Calu3 (cell line): ENCODE results near the gene BAZ1A. TPM values are rescaled to one million over a fixed set of nuclear protein-coding genes. Genes with fewer than 3 reads are reported as not detected.

ENCODE experiments used
- BruUV-seq: library from RNA; stranded (reverse); fragments of 400-500 nt; replicated peaks from 2 replicates; lab custom pipeline; 2021; lab: Mats Ljungman, UMichigan
- CTCF ChIA-PET: fragments of 300-600 bp; sonication (Branson Sonifier 250); formaldehyde crosslinking; loops from one replicate; lab custom pipeline; 2022; ENCODE audit warnings: antibody characterized with exemption; lab: Charles Lee
- DNase-seq: peaks from one replicate; pipeline ENCODE4 v3.0.0; 2022
- H3K27ac Mint-ChIP-seq: one replicate; pipeline ENCODE4 v1.8.0; 2022; ENCODE audit warnings: mixed read lengths; ENCODE audit not compliant: unreplicated experiment
- H3K27me3 Mint-ChIP-seq: one replicate; pipeline ENCODE4 v1.8.0; 2022; ENCODE audit warnings: mixed read lengths; ENCODE audit not compliant: unreplicated experiment
- H3K36me3 Mint-ChIP-seq: one replicate; pipeline ENCODE4 v1.8.0; 2022; ENCODE audit warnings: mild to moderate bottlenecking, moderate library complexity, mixed read lengths; ENCODE audit not compliant: insufficient read depth, unreplicated experiment
- H3K4me1 Mint-ChIP-seq: one replicate; pipeline ENCODE4 v1.8.0; 2022; ENCODE audit warnings: mild to moderate bottlenecking, low read depth, mixed read lengths; ENCODE audit not compliant: unreplicated experiment
- H3K4me3 Mint-ChIP-seq: one replicate; pipeline ENCODE4 v1.8.0; 2022; ENCODE audit warnings: mild to moderate bottlenecking, low read depth, moderate library complexity, mixed read lengths; ENCODE audit not compliant: unreplicated experiment
- H3K9me3 Mint-ChIP-seq: one replicate; pipeline ENCODE4 v1.8.0; 2022; ENCODE audit warnings: low read depth, mixed read lengths; ENCODE audit not compliant: unreplicated experiment
- CTCF ChIP-seq: fragments of 200-600 bp; IDR thresholded peaks from one replicate; pipeline ENCODE4 v1.8.0; 2022; ENCODE audit warnings: antibody characterized with exemption; ENCODE audit not compliant: unreplicated experiment
- intact Hi-C: fragments of 100-400 bp; cut with micrococcal nuclease; formaldehyde crosslinking; loops from one replicate; pipeline ENCODE4 v1.10.0; 2022; ENCODE audit not compliant: unreplicated experiment
- total RNA-seq: library from RNA; stranded (reverse); gene quantifications from 2 replicates; pipeline ENCODE4 v1.2.3, GENCODE V29; 2022

BAZ1A gene
- total RNA-seq, 1 experiment from 2014 or later, result 35.7 TPM

GRCh38 chr14:34766060-34766459, 109.1 kb downstream of the BAZ1A start:
- H3K27me3 Mint-ChIP-seq, result no peaks in the 10 kb centered on the region
- no peak for TF ChIP-seq CTCF
- DNase-seq, result no peak
- H3K9me3 Mint-ChIP-seq, result no peaks in the 10 kb centered on the region
- peaks cover 13% of the 10 kb centered on the region for H3K36me3 Mint-ChIP-seq
- intact Hi-C loops, result loop anchor here (5.0 kb wide), 1 partner anchor 94 kb away; no protein-coding TSS in a partner anchor
- H3K27ac Mint-ChIP-seq, result no peak overlapping the region
- CTCF ChIA-PET, result interaction anchor here (1.2 kb wide), 1 partner anchor 93 kb away, joined by 3 read pairs; no protein-coding TSS in a partner anchor
- H3K4me3 Mint-ChIP-seq, result no peak overlapping the region
- no TSS peak for BruUV-seq
- H3K4me1 Mint-ChIP-seq, result no peaks in the 10 kb centered on the region

GRCh38 chr14:34755215-34755614, 119.9 kb downstream of the BAZ1A start:
- CTCF ChIA-PET, result no interaction called here
- BruUV-seq, result no TSS peak
- TF ChIP-seq CTCF, result no peak
- H3K9me3 Mint-ChIP-seq, result no peaks in the 10 kb centered on the region
- no peaks in the 10 kb centered on the region for H3K27me3 Mint-ChIP-seq
- H3K4me1 Mint-ChIP-seq, result no peaks in the 10 kb centered on the region
- H3K4me3 Mint-ChIP-seq, result no peak overlapping the region
- DNase-seq, result no peak
- intact Hi-C loops, result no loop called here
- no peak overlapping the region for H3K27ac Mint-ChIP-seq
- peaks cover 22% of the 10 kb centered on the region for H3K36me3 Mint-ChIP-seq

GRCh38 chr14:34754687-34755086, 120.5 kb downstream of the BAZ1A start:
- Mint-ChIP-seq H3K27me3 (no peaks in the 10 kb centered on the region), H3K36me3 (peaks cover 22% of the 10 kb centered on the region), H3K9me3 (no peaks in the 10 kb centered on the region), H3K27ac (no peak overlapping the region), H3K4me3 (no peak overlapping the region), H3K4me1 (no peaks in the 10 kb centered on the region)
- DNase-seq, result no peak
- BruUV-seq, result no TSS peak
- CTCF ChIA-PET, result no interaction called here
- no peak for TF ChIP-seq CTCF
- intact Hi-C loops, result no loop called here

GRCh38 chr14:34750670-34751069, 124.5 kb downstream of the BAZ1A start:
- CTCF ChIA-PET, result no interaction called here
- peaks cover under 1% of the 10 kb centered on the region for H3K36me3 Mint-ChIP-seq
- BruUV-seq, result no TSS peak
- DNase-seq, result no peak
- H3K27ac Mint-ChIP-seq, result no peak overlapping the region
- no peak overlapping the region for H3K4me3 Mint-ChIP-seq
- intact Hi-C loops, result no loop called here
- no peaks in the 10 kb centered on the region for H3K4me1 Mint-ChIP-seq
- no peak for TF ChIP-seq CTCF
- H3K27me3 Mint-ChIP-seq, result no peaks in the 10 kb centered on the region
- H3K9me3 Mint-ChIP-seq, result no peaks in the 10 kb centered on the region
